GM12865 (cell line): ENCODE data around the gene KLF13.

ENCODE experiments used
- DNase-seq: peaks from one replicate; pipeline ENCODE4 v3.0.0; 2010; ENCODE audit warnings: low read depth
- H3K4me3 ChIP-seq: 2 replicates; pipeline ENCODE4 v1.5.1; 2011; ENCODE audit warnings: mild to moderate bottlenecking, low read depth, low read length, control low read depth
- TF ChIP-seq, protein P1 (sequence below): IDR thresholded peaks from 2 replicates; pipeline ENCODE4 v1.5.1; 2011; ENCODE audit warnings: low read length, control low read depth, low read depth, inconsistent platforms; ENCODE audit not compliant: insufficient read depth; ENCODE audit errors: missing control alignments

KLF13 gene

DNA sequence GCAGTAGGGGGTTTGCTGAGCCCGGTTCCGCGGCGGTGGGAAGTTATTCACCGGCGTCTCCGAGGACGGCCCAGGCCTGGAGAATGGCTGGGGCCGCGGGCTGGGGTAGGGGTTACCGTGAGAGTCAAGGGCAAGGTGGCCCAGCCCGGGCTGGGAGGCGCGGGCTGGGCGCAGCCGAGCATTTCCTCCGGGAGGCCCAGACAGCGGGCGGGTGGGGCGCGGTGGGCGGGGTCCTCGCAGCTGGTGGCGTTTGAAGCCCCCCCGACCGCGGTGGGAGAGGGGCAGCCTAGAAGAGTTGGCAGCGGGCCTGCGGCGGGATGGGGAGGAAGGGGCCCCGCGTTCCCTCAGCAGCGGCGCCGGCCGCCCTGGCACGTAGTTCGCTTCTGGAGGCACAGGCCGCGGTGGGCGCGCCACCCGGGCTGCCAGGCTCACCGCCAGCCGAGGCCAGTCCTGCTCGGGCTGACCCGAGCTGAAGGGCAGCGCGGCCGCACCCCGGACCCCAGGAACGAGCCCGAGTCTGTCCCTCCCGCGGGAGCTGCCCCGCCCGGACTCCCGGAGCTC, 960 bp upstream of the KLF13 start:
- H3K4me3 ChIP-seq: peak overlapping the region; percentile 66
- DNase-seq: peak; percentile 75
- TF ChIP-seq, protein P1, sequence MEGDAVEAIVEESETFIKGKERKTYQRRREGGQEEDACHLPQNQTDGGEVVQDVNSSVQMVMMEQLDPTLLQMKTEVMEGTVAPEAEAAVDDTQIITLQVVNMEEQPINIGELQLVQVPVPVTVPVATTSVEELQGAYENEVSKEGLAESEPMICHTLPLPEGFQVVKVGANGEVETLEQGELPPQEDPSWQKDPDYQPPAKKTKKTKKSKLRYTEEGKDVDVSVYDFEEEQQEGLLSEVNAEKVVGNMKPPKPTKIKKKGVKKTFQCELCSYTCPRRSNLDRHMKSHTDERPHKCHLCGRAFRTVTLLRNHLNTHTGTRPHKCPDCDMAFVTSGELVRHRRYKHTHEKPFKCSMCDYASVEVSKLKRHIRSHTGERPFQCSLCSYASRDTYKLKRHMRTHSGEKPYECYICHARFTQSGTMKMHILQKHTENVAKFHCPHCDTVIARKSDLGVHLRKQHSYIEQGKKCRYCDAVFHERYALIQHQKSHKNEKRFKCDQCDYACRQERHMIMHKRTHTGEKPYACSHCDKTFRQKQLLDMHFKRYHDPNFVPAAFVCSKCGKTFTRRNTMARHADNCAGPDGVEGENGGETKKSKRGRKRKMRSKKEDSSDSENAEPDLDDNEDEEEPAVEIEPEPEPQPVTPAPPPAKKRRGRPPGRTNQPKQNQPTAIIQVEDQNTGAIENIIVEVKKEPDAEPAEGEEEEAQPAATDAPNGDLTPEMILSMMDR: no peak

DNA sequence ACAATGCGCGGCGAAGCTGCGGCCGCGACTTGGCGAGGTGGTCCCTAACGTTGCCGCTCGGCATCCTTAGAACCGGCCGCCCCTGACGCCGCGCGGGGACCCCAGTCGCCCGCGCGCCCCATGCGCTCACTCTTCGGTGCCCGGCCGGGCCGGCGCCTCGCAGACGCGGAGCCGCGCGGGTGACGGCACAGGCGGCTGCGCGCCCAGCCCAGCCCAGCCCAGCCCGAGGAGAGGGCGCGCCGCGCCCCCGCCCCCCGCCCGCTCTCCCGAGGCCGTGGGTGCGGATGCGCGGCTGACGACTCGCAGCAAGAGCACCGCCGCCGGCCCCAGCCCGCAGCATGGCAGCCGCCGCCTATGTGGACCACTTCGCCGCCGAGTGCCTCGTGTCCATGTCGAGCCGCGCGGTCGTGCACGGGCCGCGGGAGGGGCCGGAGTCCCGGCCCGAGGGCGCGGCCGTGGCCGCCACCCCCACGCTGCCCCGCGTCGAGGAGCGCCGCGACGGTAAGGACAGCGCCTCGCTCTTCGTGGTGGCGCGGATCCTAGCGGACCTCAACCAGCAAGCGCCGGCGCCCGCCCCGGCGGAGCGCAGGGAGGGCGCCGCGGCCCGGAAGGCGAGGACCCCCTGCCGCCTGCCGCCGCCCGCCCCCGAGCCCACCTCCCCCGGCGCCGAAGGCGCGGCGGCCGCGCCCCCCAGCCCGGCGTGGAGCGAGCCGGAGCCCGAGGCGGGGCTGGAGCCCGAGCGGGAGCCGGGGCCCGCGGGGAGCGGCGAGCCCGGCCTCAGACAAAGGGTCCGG, 437 bp downstream of the KLF13 start:
- TF ChIP-seq, protein P1: no peak
- DNase-seq: no peak
- H3K4me3 ChIP-seq: peak overlapping the region; percentile 60

DNA sequence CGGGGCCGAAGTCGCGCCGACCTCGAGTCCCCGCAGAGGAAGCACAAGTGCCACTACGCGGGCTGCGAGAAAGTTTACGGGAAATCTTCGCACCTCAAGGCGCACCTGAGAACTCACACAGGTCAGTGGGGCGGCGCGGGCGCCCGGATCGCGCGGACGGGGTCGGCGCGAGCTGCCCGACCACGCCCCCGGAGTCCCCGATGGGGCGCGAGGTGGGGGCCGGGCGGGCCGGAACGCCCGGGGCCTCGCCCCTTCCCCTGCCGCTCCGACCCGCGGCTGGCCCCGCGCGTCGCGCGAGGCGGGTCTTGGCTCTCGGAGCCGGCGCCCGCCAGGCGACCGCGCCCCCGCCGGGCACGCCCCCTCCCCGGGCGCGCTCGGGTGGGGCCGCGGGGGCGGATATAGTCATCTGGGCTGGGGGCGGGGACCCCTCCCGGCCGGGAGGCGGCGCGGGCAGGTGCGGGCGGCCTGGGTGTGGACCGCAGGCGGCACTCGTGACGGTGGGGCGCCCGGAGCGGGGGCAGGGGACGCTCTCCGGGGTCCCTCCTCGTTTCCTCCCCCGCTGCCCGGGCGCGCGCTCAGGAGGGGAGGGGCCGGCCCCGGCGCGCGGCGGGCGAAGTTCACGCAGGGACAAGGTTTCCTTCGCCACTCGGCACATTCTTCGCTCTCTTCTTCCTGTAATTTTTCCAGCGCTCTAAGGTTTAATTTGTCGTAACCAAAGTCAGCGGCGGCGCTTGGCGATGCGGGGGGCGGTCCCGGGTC, 1.2 kb downstream of the KLF13 start:
- H3K4me3 ChIP-seq: peak overlapping the region; percentile 66
- DNase-seq: peak; percentile 72
- TF ChIP-seq, protein P1: no peak

DNA sequence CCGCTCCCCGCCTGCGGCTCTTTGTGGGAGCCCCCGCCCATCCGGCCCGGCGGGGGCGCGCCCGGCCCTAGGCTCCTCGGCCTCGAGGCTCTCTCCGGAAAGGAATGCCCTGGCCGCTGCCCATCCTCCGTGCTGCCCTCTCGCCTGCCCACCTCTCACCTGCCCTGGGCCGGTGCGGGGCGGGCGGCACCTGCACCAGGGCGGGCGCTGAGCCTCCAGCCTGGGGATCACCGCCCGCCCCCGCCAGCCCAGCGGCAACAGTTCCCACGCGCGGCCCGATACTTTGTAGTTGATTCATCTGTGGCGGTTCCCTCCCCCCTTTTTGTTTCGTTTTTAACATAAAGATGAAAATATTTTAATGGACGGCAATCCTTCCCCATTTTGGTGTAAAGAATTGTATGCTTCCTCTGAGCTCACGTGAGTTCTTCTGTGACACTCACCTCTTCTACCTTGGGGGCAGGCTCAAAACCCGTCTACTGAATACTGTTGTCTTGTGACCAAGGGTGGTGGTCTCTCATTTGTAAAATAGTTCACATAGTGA, 1.9 kb downstream of the KLF13 start:
- peak overlapping the region; percentile 66 for H3K4me3 ChIP-seq
- peak; percentile 77 for DNase-seq
- TF ChIP-seq, protein P1: no peak

DNA sequence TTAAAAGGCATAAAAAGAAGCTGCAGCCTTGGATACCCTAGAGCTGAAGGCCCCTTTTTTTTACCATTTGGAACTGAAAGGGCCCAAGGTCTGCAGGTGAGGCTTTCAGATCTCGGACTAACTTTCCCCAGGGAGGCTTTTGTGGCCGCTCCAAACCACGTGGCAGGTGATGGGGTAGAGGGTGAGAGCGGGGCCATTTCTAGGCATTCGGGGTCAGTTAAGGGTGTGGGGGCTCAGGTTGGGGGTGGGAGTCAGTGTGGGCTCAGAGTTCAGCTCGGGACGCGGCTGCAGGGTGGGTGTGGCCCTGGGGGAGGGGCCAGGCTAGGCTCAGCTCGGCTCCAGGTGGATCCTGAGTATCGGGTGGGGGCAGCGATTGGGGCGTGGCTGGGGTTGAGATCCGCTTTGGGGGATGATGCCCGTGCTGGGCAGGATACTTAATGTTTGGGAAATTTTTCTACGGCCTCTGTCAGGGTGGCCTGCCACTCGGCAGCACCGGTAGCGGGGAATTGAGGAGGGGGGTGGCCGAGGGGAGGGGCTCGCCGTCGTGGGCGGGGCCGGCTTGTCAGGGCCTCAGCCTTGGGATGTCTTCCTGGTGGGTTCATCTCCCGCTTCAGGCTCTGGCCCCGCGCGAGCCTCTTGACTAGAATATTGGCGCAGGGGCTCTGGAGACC, 2.5 kb downstream of the KLF13 start:
- peak overlapping the region; percentile 66 for H3K4me3 ChIP-seq
- TF ChIP-seq, protein P1: no peak
- DNase-seq: peak; percentile 79

DNA sequence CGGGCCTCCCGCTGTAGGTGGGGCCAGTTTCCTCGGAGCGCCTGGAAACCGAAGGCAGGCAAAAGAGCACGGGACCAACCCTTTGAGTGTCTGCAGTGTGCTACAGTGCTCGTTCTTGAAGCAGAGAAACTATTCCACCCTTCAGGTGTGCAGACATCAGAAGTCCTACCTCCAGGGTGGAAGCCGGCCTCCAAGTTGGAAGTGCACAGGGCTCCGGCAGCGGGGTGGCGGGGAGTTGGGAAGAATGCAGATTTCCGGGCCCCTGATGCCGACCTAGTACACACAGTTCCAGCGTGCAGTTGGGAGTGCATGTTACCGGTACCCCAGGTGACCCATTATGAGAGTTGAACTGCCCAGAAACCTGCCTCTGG, 3.0 kb downstream of the KLF13 start:
- TF ChIP-seq, protein P1: no peak
- H3K4me3 ChIP-seq: peak overlapping the region; percentile 66
- DNase-seq: no peak
